Raji (cell line): Measurements from ENCODE around the gene DLG5.

ENCODE experiments used
- POLR2A ChIP-seq: IDR thresholded peaks from 2 replicates; pipeline ENCODE4 v1.6.1; 2011; ENCODE audit warnings: low read depth, low read length, control low read depth; ENCODE audit not compliant: insufficient read depth

Gene DLG5

DNA sequence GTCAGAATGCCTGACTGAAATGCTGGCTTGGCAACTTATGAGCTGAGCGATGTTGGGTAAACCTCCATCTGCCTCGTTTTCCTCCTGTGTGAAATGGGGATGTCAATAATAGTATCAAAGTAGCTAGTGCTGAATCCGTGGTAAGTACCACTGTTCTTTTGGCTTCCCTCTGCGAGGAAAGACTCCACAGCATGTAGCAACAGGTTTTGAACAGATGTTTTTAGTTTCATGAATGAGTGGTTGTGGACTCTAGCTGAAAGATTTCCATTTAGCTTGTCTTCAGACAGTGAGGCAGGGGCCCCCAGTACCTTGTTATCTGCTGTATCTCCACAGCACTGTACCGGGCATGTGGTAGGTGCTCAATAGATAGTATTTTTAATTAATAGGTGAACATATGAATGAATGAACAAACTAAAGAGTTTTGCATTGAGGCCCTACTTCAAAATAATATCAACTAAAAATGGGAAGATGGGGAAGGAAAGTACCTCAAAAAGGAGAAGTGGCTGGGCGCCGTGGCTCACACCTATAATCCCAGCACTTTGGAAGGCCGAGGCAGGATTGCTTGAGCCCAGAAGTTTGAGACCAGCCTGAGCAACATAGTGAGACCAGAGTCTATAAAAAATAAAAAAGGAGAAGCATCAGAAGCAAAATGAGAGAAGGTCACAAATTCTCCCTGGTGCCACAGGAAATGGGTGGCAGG lies 5.6 kb upstream of the DLG5 start:
- no peak for TF ChIP-seq POLR2A

DNA sequence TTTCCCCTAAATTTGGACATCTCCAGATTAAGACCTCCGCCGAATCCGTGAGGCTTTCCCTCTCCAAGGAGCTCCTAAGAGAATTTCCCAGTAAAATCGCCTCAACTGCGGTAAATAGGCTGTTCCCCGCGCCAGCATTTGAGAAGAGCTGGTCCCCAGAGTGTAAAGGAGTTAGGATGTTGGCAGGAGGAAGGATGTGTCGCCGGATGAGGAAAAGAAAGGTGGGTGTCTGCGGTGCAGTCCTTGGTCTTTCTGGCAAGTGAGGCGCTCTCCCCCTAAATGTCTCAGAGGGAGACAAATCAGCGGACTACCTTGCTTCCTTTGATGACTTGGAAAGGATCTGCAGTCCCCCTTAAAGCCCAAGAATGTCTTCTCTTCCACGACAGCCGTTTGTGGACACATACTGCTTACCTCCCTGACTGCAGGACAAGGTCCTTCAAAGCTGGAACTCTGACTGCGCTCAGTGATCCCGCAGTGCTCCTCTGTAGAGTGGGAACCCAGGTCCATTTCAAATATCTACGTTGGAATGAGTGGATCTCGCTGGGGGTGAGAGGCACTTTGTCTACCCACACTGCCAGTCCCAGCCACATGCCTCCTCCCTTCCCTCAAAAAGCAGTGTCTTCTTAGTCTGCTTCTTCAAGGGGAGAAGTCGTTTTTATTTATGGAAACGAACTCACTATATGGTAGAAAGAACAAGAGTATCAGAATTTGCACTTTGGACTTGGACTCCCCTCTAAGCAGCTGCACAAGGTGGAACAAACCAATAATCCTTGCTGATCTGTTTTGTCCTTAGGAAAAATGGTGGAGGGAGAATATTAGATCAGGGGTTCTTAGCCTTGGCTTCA lies 1.1 kb upstream of the DLG5 start:
- no peak for TF ChIP-seq POLR2A

DNA sequence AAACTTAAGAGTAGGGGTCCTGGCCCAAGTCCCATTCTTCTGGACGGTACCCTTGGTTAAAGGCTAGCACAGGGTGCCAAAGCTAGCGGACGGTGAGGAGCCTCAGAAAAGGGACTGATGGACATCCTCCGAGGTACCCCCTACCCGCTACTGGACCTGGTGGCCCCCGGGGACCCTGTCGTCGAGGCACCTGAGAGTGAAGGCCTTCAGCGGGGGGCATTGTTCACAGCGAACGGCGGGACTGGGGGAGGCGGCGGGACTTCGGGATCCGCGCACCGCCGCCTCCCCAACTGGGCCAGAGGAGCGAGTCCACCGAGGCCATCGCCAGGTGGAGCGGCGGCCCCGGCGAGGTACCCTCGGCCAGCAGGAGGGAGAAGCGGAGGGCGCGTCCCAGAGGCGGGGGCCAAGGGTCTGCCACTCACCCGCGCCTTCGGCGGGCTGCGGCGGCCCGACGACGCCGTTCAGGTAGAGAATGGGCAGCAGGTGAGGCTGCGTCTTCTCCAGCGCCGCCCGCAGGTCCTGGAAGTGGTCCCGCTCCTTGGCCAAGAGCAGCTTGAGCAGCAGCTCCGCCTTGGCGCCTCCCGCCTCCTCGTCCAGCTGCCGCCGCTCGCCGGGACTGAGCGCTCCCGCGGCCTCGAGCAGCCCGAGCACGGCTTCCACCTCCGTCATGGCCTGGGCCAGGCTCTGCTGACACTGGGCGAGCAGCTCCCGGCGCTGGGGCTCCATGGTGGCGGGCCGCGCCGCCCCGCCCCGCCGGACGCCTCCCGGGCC lies 575 bp downstream of the DLG5 start:
- TF ChIP-seq POLR2A = no peak

DNA sequence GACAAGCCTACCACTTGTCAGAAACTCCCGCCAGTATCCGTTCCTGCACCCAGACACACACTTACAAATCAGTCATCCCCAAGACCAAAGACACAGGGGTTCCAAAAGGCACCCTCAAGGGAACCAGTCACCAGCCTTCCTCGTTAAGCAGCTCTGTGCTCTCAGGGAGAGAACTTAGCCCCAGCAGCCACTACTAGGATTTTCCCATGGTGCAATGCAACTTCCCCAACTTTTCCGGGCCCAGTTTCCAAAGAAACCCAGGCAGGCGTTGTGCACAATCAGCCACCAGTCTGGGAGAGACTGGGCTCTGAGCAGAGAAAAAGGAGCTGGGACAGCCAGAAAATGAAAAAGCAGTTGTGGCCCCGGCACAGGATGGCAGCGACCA lies 1.2 kb downstream of the DLG5 start:
- TF ChIP-seq POLR2A = no peak

DNA sequence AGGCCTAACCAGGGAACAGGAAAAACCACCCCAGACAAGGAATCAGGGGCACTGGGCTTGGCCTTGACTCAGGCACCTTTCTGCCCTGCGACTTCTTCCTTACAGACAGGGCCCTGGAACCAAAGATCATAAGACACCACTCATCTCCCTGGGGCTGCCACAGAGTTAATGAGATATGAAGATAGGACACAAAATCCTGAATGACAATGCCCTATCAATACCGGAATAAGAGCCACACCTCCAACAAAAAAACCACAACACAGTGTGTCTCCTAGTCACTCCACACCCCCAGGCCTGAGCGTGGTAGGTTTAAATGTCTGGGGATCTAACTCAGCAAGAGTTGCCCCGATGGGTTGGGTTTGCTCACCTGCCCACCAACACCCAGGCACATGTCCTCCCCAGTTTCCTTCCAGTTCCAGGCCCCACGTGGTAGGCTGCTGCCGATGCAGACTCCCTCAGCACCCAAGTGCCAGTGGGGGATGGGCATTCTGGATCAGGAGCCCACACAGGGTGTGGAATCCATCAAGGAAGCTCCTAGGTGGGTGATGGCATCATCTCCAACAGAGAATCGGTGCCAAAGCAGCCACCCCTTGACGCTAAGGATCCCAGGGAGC lies 3.9 kb downstream of the DLG5 start:
- TF ChIP-seq POLR2A = no peak

DNA sequence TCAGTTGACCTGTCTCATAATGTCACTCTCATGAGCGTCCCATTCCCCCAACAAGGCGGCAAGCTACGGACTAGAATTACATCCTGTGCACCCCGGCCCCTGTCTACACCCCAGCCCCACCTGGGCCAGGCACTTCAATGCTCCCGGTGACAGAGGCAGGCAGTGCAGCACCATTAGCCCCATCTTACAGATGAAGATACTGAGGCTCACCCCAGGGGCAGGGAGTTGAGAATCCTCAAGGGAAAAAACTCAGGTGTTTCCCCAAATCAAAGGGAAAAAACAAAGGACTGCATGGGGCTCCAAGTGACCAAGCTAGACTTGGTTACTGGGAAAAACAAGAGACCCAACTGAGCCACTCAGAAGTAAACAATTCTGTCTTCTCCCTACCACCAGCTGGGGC lies 4.5 kb downstream of the DLG5 start:
- no peak for TF ChIP-seq POLR2A

DNA sequence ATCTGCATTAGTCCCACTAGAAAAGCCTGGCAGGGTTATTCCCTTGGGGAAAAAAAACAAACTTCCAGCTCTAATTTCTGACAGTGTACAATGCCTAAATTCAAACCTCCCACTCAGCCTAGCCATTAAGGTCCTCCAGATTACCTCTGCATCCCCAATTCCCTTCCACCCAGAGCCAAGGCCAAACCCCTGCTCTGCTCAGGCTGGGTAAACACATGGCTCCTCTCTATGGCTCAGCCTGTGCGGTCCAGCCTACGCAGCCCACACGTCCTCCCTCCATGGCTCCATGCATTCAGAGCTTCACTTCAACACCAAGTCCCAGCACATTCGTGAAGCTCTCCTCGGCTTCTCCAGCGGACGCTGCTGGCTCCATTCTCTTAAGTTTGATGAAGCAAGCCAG lies 5.2 kb downstream of the DLG5 start:
- TF ChIP-seq POLR2A = no peak

DNA sequence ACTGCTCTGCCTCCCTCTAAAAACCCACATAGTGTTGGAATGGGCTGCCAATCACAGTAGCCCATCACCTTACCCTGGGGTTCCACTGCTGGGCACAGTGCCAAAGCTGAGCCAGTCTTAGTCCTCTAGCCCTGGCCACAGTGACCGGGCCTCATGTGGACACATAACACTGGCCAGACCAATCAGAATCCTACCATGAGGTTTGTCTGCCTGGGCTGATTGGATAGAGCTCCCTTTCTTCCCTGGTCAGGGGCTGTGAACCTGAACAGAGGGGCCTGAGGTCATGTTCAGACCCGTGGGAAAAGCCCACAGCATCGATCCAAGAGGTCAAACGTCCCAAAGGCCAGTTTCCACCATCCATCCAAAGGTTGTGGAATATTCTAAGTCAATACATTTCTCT lies 6.1 kb downstream of the DLG5 start:
- TF ChIP-seq POLR2A = no peak

DNA sequence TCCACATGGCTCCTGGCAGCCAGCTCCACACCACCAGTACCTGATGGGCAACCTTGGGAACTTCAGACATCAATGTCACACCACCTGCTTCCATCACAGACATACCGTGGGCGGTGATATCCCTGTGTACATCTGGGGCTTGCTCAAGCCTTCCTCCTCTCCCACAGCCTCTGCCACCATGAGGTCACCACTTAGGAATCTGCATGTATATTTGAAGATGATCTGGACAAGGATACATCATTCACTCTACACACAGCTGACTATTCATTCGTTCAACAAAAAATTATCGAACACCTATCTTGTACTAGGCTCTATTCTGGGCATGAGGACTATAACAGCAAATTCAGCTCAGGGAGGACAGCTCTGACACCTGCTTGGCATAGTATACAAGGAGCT lies 6.8 kb downstream of the DLG5 start:
- TF ChIP-seq POLR2A = no peak

DNA sequence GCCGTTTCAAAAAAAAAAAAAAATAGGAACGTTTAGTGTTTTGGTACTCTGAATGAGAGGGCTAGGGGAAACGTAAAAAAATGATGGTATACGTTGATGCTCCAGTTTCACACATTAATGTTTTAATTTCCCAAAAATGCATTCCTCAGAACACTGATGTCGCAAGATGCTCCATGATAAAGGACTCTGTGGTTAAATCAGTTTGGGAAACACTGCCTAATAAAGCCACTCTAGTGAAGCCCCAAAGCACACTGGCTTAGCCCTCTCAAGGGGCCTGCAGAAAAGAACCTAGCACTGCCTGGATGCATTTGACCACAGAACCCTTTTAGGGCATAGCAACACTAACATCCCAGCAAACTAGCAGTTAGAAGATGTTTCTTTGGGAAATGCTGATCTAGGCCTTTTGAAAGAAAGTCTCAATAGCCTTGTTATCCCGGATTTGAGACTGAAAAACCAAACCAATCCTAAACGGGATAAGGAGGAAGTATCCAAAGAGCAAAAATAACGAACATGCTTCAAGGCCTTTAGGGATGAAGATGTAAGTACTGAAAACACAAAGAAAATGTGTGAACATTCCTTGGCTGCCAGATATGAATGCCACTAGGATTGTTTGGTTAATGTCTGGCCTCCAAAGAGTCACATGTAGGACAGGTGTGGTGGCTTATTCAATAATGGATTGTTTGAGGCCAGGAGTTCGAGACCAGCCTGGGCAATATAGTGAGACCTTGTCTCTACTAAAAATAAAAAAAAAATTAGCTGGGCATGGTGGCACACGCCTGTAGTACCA lies 11.0 kb downstream of the DLG5 start:
- no peak for TF ChIP-seq POLR2A

DNA sequence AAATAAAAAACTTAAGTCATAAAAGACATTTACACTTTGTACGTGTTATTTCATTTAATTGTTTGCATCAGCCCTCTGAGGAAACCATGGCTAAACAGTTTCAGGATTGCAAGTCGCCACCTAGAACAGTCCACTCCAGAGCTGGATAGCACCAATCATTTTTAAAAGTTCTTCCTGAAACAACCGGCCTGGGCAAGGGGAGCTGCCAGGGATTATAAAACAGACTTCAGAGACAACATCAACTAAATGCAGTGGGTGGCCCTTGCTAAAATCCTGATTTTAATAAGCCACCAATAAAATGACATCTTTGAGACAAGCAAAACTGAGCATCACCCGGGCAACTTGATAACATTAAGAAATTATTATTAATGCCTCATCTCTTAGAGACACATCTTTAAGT lies 13.5 kb downstream of the DLG5 start:
- TF ChIP-seq POLR2A = no peak

DNA sequence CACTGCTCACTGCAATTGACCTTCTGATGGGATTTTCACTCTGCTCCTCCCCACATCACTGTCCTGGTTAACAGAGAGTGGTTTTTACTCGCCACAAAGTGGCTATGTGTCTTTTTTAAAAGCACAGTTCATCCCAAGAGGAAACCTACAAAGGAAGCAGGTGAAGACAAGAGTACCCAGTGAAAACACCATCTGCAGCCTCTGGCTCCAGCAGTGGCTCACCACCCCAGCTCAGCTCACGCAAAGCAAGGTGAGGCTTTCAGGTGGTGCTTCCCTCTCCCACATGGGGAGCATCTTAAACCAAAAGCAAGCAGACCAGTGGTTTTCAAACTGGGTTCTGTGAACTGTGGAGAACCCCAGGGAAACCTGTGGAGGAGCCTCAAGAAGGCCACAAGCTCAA lies 14.0 kb downstream of the DLG5 start:
- TF ChIP-seq POLR2A = no peak

DNA sequence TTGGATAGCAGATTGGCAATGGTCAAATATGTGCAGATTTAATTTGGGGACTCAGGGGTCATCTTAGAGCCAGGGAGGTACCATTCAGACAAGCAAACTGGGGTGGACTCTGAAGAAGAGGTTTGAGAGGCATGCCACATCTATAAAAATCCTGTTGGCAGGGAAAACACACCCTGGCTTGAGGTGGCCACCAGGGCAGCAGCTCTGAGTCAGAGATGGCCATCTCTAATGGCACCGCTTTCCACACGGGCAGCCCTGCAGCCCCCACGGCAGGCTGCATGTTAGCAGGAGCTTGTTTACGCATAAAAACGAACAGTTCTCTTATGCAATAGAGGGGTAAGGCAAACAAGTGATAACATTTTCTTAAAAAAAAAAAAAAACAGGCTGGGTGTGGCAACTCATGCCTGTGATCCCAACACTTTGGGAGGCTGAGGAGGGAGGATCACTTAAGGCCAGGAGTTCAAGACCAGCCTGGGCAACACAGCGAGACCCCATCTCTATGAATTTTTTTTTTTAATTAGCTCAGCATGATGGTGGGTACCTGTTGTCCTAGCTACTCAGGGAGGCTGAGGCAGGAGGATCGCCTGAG lies 14.9 kb downstream of the DLG5 start:
- no peak for TF ChIP-seq POLR2A

DNA sequence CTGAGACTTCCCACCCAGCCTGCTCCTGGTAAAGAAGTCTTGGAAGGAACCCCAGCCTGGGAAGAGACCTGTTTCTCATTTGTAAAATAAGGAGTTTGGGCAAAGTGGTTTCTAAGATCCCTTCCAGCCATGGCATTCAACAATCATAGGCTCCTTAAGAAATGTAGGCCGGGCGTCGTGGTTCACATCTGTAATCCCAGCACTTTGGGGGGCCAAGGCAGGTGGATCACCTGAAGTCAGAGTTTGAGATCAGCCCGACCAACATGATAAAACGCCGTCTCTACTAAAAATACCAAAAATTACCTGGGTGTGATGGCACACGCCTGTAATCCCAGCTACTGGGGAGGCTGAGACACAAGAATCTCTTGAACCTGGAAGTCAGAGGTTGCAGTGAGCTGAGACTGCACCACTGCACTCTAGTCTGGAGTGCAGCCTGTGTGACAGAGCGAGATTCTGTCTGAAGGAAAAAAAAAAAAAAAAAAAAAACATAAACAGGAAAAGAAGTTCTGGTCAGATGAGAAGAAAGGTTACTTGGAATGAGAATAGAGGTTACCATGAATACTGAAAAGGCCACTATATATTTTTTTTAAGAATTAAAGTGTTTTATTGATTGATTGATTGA lies 15.9 kb downstream of the DLG5 start:
- TF ChIP-seq POLR2A = no peak
